GM12878 (cell line): ENCODE results near the gene NDUFAB1. TPM values are rescaled to one million over a fixed set of nuclear protein-coding genes. Genes with fewer than 3 reads are reported as not detected.

Experiments
- BCLAF1 ChIP-seq: fragments of 450-650 bp; IDR thresholded peaks from 2 replicates; pipeline ENCODE4 v1.6.1; 2017; ENCODE audit warnings: antibody characterized with exemption, mild to moderate bottlenecking, moderate library complexity
- CHD2 ChIP-seq: IDR thresholded peaks from 2 replicates; pipeline ENCODE4 v1.6.1; 2011; ENCODE audit warnings: low read depth, low read length, improper control_type of control experiment, borderline replicate concordance
- E4F1 ChIP-seq: fragments of 450-650 bp; IDR thresholded peaks from 2 replicates; pipeline ENCODE4 v1.6.1; 2018; ENCODE audit warnings: borderline replicate concordance, mild to moderate bottlenecking; ENCODE audit not compliant: partially characterized antibody
- ESRRA ChIP-seq: IDR thresholded peaks from 2 replicates; pipeline ENCODE4 v1.6.1; 2012; ENCODE audit warnings: mild to moderate bottlenecking, low read length, improper control_type of control experiment
- ETV6 ChIP-seq, 2 experiments: fragments of 450-650 bp in 1 of 2; IDR thresholded peaks in 1 of 2; conservative IDR thresholded peaks in 1 of 2; 2 replicates each; pipeline ENCODE4 v1.6.1; 2014; ENCODE audit warnings: antibody characterized with exemption in 1 of 2, borderline replicate concordance in 1 of 2, low read depth in 1 of 2, mild to moderate bottlenecking in 1 of 2, moderate library complexity in 1 of 2
- FOXM1 ChIP-seq: IDR thresholded peaks from 2 replicates; pipeline ENCODE4 v1.6.1; 2012; ENCODE audit warnings: low read depth, mild to moderate bottlenecking, inconsistent platforms, low read length, moderate library complexity
- GATAD2B ChIP-seq: fragments of 450-650 bp; conservative IDR thresholded peaks from 2 replicates; pipeline ENCODE4 v1.6.1; 2017; ENCODE audit warnings: low read depth, mild to moderate bottlenecking, moderate library complexity
- IKZF1 ChIP-seq: fragments of 450-650 bp; conservative IDR thresholded peaks from 2 replicates; pipeline ENCODE4 v1.6.1; 2017; ENCODE audit warnings: antibody characterized with exemption, mild to moderate bottlenecking
- IRF5 ChIP-seq: fragments of 450-650 bp; IDR thresholded peaks from 2 replicates; pipeline ENCODE4 v1.6.1; 2017; ENCODE audit warnings: borderline replicate concordance
- MEF2B ChIP-seq: fragments of 450-650 bp; IDR thresholded peaks from 2 replicates; pipeline ENCODE4 v1.6.1; 2018; ENCODE audit warnings: mild to moderate bottlenecking, moderate library complexity; ENCODE audit not compliant: partially characterized antibody, poor library complexity, severe bottlenecking
- PML ChIP-seq: IDR thresholded peaks from 2 replicates; pipeline ENCODE4 v1.6.1; 2012; ENCODE audit warnings: low read length, inconsistent platforms
- POLR2A ChIP-seq: IDR thresholded peaks from 2 replicates; pipeline ENCODE4 v1.6.1; 2011; ENCODE audit warnings: low read depth, mild to moderate bottlenecking, low read length
- RAD51 ChIP-seq: fragments of 450-650 bp; IDR thresholded peaks from 2 replicates; pipeline ENCODE4 v1.6.1; 2016; ENCODE audit warnings: moderate library complexity, mild to moderate bottlenecking, inconsistent platforms
- SMC3 ChIP-seq: IDR thresholded peaks from 2 replicates; pipeline ENCODE4 v1.6.1; 2011; ENCODE audit warnings: low read length, improper control_type of control experiment, borderline replicate concordance
- SREBF2 ChIP-seq: IDR thresholded peaks from 2 replicates; pipeline ENCODE4 v1.6.1; 2012; ENCODE audit warnings: mild to moderate bottlenecking, low read length
- STAT1 ChIP-seq: fragments of 450-650 bp; conservative IDR thresholded peaks from 2 replicates; pipeline ENCODE4 v1.6.1; 2014; ENCODE audit warnings: antibody characterized with exemption, mild to moderate bottlenecking
- ZBTB33 ChIP-seq: fragments of 450-650 bp; IDR thresholded peaks from 2 replicates; pipeline ENCODE4 v1.6.1; 2017; ENCODE audit warnings: mild to moderate bottlenecking
- ZNF24 ChIP-seq: fragments of 450-650 bp; IDR thresholded peaks from 2 replicates; pipeline ENCODE4 v1.6.1; 2017; ENCODE audit warnings: antibody characterized with exemption, mild to moderate bottlenecking
- ZNF274 ChIP-seq: IDR thresholded peaks from one replicate; pipeline ENCODE4 v1.8.0; 2011; ENCODE audit not compliant: insufficient read length, insufficient read depth
- ZNF622 ChIP-seq: fragments of 450-650 bp; IDR thresholded peaks from 2 replicates; pipeline ENCODE4 v1.6.1; 2017; ENCODE audit warnings: mild to moderate bottlenecking, inconsistent platforms
- ZSCAN29 ChIP-seq: fragments of 450-650 bp; IDR thresholded peaks from 2 replicates; pipeline ENCODE4 v1.6.1; 2017; ENCODE audit warnings: mild to moderate bottlenecking, moderate library complexity
- ZZZ3 ChIP-seq: IDR thresholded peaks from 2 replicates; pipeline ENCODE4 v1.6.1; 2011; ENCODE audit warnings: low read depth; ENCODE audit not compliant: control insufficient read depth, insufficient read length
- polyA plus RNA-seq, 11 experiments: library from polyadenylated mRNA; depleted of rRNA in 4 of 11; unstranded in 6 of 11; stranded (reverse) in 5 of 11; fragments of >200 nt; fragmentation: Nextera tagmentation in 4 of 11; fragmentation: Illumina TruSeq in 1 of 11; extraction: Ambion mirVana in 4 of 11; extraction: Trizol in 1 of 11; gene quantifications; 1 replicate in 1 of 11; 2 replicates in 10 of 11; pipeline versions ENCODE4 v1.2.1 to v1.2.3, GENCODE V29; 2011 to 2016; ENCODE audit warnings: inconsistent platforms in 2 of 11, missing spikeins in 2 of 11, low read depth in 1 of 11
- total RNA-seq, 4 experiments: library from RNA; depleted of rRNA in 3 of 4; stranded (reverse); fragments of >200 nt in 3 of 4; fragmentation: Illumina TruSeq in 1 of 4; extraction: Trizol in 1 of 4; gene quantifications; 2 replicates each; pipeline versions ENCODE4 v1.2.1 to v1.2.3, GENCODE V29; 2013 to 2021

The NDUFAB1 gene
- total and polyA plus RNA-seq, 10 of the 15 experiments (the other 5 are each of a cell fraction or from before 2014, with no cell fraction given), result 79.9 to 584 (median 231) TPM

- TF ChIP-seq MEF2B, result peak; percentile 96
- TF ChIP-seq ZNF274, result no peak
- no peak for TF ChIP-seq ZNF24
- TF ChIP-seq BCLAF1, result no peak
- TF ChIP-seq POLR2A, result peak; percentile 85
- no peak for TF ChIP-seq SMC3
- peak; percentile 97 for TF ChIP-seq IKZF1
- TF ChIP-seq ZZZ3, result no peak
- TF ChIP-seq SREBF2, result 0 out of 2 replicates have a peak, but pooled peaks have one; percentile 28
- TF ChIP-seq PML, result peak; percentile 45; the same call in 1 of the 2 replicates
- TF ChIP-seq ETV6 (conservative IDR thresholded peaks at IDR 0.05 in 1 of 2, IDR thresholded peaks at IDR 0.05 in 1 of 2; ENCODE audit: borderline replicate concordance in 1 of 2, low read depth in 1 of 2), result peak in 1 of 2 experiments; percentile 76; a peak in 2 of 4 replicates
- TF ChIP-seq ZBTB33, result no peak
- no peak for TF ChIP-seq ZSCAN29
- TF ChIP-seq CHD2, result peak; percentile 78
- no peak for TF ChIP-seq IRF5
- peak; percentile 71 for TF ChIP-seq E4F1
- TF ChIP-seq FOXM1, result no peak
- TF ChIP-seq RAD51, result peak; percentile 93
- TF ChIP-seq ZNF622, result no peak
- TF ChIP-seq STAT1, result peak; percentile 23; the same call in 1 of the 2 replicates
- TF ChIP-seq ESRRA, result peak; percentile 69; the same call in 1 of the 2 replicates
- peak; percentile 74 for TF ChIP-seq GATAD2B
Measured at GRCh38 chr16:23640931-23641765, 45.0 kb upstream of the NDUFAB1 start, which contains the start of the genes DCTN5 and PALB2 (continued).
